Islet of Langerhans (tissue), 1 donor: ENCODE measurements around the gene SLC2A4RG.
"Not testable (repeated sequence)": the region's sequence is repeated elsewhere in the genome, so short reads cannot be mapped to it uniquely, and the experiment has no call there.

Experiments used
- FAIRE-seq: peaks from one replicate; lab custom pipeline; 2011; peaks lifted over from hg19 to GRCh38; lab: Jason Lieb, UNC

The SLC2A4RG gene

GRCh38 chr20:63755933-63756647 lies 16.5 kb downstream of the SLC2A4RG start:
- no peak for FAIRE-seq

GRCh38 chr20:63756648-63756991 lies 17.0 kb downstream of the SLC2A4RG start:
- FAIRE-seq = no peak

DNA sequence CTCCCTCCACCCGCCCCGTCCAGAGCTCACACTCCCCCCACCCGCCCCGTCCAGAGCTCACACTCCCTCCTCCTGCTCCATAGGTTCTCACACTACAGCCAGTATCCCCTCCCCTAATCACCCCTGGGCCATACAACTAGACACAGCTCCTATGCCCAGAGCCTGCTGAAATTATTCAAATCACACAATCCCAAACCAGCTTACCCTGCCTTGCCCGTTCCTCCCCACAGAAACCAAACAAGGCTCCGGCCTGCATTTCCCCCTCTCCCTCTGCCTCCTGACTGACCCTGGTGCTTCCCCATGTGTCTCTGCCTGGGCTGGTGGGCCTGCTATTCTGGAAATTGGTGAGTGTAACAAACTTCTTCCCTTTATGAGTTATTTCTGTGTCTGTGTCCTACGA lies 18.6 kb downstream of the SLC2A4RG start:
- no peak for FAIRE-seq

DNA sequence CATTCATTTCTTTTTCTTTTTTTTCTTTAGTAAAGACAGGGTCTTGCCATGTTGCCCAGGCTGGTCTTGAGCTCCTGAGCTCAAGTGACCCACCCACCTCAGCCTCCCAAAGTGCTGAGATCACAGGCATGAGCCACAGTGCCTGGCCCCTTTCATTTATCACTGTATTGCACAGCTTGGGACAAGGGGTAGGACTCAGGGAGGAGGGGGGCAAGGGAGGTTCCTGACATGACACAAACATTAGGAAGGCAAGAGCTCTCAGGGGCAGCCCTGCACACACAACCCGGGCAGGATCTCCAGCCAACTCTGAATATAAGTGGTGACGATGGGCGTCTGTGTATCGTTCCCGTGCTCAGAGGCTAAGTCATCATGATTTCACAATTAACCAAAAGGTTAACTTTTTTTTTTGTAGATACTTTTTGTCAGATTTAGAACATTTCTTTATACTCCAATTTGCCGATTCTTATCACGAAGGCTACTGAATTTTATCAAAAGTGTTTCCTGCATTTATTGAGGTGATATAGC lies 19.9 kb downstream of the SLC2A4RG start:
- no peak for FAIRE-seq

GRCh38 chr20:63765082-63765873 lies 25.7 kb downstream of the SLC2A4RG start:
- FAIRE-seq = no peak

- FAIRE-seq = no peak
Measured at GRCh38 chr20:63765902-63766301, 26.3 kb downstream of the SLC2A4RG start.

DNA sequence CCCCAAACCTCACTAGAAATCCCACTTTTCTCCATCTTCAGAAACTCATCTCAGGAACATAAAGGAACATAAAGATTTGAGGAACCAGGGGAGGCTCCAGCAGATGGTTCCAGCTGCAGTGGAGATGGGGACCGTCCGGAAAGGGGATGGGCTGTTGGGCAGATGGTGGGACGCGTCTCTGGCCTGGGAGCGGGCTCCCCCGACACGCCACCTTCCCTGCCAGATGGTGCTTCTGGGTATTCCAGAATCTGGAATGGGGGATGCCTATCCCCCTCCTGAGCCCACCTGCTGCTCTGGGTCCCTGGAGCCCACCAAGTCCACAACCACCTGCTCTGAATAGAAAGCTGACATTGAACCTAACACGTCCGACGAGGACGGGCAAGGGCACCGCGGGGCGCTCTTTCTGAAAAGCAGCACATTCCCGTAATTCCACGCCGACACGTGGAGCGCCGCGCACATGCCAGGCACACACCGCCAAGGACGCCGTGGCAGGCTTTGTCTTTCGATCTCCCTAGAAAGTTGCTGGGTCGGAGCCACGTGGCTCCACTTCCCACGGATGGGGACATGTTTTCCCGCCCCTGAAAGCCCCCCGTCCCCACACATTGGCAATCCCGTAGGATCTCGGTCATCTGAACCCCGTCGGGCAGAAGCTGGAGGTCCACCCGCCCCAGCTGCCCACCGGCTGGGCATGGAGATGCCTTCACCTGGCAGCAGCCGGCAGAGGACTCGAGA lies 27.3 kb downstream of the SLC2A4RG start:
- FAIRE-seq = no peak

DNA sequence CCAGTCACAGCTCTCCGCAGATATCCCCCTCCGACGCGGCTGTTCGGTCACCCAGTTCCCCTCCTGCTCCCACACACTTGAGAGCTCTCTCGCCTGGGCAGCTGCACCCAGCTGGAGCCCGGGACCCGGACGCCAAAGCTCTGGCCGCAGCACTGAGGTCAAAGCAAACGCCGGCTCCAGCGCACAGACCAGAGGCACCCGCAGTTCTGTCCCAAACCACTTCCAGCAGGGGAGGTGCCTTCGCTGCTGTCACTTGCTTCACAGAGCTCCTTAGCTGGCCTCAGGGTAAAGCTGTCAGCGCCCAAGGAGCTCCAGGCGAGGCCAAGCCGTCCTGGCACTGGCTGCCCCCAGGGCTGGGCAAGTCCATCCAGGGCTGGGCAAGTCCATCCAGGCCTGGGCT lies 27.9 kb downstream of the SLC2A4RG start:
- FAIRE-seq = no peak

- no peak for FAIRE-seq
Measured at GRCh38 chr20:63767886-63768285, 28.3 kb downstream of the SLC2A4RG start.

- FAIRE-seq = no peak
Measured at GRCh38 chr20:63768591-63769515, 29.3 kb downstream of the SLC2A4RG start.

- FAIRE-seq = no peak
Measured at GRCh38 chr20:63769891-63770474, 30.4 kb downstream of the SLC2A4RG start.

- no peak for FAIRE-seq
Measured at GRCh38 chr20:63771046-63771707, 31.6 kb downstream of the SLC2A4RG start.

DNA sequence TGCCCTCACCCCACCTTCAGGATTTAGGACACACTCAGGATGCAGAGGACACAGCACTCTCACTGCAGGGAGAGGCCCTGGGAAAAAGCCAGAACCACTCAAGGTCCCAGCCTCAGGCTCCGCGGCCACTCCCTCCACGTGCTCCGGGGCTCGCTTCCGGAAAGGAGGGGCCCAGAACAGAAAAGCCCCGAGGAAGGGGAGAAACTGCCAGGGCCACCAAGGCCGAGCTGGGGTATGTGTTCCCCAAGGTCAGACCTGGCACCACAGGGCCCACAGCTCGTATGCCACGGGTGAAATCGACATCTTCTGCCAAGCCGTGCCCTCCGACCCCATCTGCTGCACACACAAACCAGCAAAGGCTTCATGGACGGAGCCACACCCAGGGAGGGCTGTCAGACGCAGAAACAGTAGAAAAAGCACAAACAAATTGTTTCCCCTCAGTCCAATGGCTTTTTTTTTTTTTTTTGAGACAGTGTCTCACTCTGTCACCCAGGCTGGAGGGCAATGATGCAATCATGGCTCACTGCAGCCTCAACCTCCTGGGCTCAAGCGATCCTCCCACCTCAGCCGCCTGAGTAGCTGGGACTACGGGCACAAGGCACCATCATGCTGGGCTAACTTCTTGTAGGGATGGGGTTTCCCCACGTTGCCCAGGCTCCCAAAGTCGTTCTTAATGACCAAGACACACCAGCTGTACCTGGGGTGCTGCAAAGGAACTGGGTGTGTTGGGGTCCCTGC lies 33.4 kb downstream of the SLC2A4RG start:
- FAIRE-seq = no peak

DNA sequence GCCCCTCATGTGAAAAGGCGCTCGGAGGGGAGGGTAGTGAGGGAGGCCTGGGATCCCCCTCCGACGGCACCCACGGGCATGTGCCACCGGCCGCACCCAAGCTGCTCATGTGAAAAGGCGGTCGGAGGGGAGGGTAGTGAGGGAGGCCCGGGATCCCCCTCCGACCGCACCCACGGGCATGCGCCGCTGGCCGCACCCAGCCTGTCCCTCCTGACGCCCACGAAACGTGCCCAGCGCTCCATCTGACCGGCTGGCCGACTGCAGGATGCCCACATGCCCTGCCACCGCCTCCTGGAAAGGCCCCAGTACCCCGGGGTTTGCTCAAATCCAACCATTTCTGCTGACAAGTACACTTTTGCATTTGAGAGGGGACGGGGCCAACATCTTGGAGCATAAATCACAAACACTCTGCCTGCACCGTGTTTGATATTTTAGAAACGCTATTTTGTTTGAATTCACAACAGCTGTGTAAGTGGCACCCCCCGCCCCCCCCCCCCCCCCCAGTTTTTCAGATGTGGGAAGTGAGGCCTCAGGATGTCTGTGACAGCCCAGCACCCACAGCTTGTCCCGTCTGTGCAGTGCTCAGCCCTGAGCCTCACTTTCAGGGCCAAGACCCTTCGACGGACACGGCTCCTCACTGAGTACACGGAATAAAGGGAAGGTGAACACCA lies 34.1 kb downstream of the SLC2A4RG start:
- no peak for FAIRE-seq

DNA sequence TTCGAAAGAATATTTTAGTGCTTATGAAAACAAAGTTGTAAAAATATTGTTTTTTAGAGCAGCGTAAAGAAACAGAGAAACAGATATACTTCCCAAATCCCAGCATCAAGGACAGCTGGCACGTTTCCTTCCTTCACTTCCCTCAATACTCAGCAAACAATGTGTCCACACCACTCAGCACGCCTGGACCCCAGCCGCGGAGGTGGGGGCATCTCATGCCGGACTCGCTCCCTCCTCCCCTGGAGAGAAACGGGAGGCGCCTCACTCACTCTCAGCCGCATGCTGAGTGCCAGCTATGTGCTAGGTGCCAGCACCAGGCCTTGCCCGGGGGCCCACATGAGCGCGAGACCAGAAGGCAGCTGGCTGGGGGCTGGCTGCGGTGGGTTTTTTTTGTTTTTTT lies 34.7 kb downstream of the SLC2A4RG start:
- no peak for FAIRE-seq

GRCh38 chr20:63775096-63775978 lies 35.8 kb downstream of the SLC2A4RG start:
- FAIRE-seq = no peak

- FAIRE-seq = not testable (repeated sequence)
Measured at GRCh38 chr20:63776875-63777274, 37.3 kb downstream of the SLC2A4RG start.

- no peak for FAIRE-seq
Measured at GRCh38 chr20:63777614-63778013, 38.0 kb downstream of the SLC2A4RG start.
